ENCODE measurements around the gene ARHGAP42.

GRCh38 chr11:100759106-100759505 is 72.0 kb downstream of the ARHGAP42 start:
- TF ChIP-seq POLR2AphosphoS5 (IDR thresholded peaks at IDR 0.05; ENCODE audit: low read depth, low read length) (no peak), POLR2A (IDR thresholded peaks at IDR 0.05; ENCODE audit: low read depth, low read length) (no peak), TAF1 (IDR thresholded peaks at IDR 0.05; ENCODE audit: low read depth, low read length) (no peak), POU2F2 (IDR thresholded peaks at IDR 0.05; ENCODE audit: low read depth, low read length) (no peak), PAX5 (IDR thresholded peaks at IDR 0.05; ENCODE audit: insufficient read depth, low read length, severe bottlenecking) (no peak)
